HG03060 (cell line): Measurements from ENCODE around the gene ZNF160.
"Not testable (repeated sequence)": the region's sequence is repeated elsewhere in the genome, so short reads cannot be mapped to it uniquely, and the experiment has no call there.

Experiments used
- ATAC-seq: cut with Tn5 transposase; IDR thresholded peaks from one replicate; pipeline ENCODE4 v1.9.1; 2021; ENCODE audit warnings: low read depth, moderate number of reproducible peaks; ENCODE audit not compliant: unreplicated experiment

Gene ZNF160

GRCh38 chr19:53034054-53034453 is 69.2 kb downstream of the ZNF160 start:
- ATAC-seq = no peak

- not testable (repeated sequence) for ATAC-seq
These were observed 74.9 kb downstream of the ZNF160 start for GRCh38 chr19:53028306-53028705.

DNA sequence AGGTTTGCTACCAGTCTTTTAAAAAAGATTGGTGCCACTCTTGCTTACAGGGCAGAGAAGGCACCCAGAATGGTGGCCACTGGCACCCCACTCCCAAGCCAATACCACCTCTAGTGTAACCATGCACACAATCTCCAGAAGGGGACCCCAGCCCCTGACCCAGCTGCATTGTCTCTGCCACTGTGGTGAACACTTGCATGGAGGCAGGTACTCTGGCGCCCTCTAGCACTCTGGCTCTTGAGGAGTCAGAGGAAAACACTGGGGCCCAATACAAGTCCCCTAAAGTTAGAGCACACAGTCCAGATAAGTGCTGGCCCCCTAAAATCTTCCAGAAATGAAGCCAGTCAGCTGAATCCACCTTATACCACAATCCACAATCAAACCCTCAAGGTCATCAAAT is 83.5 kb downstream of the ZNF160 start:
- no peak for ATAC-seq
